HG03460 (cell line): Measurements from ENCODE around the gene EDDM13.
"Not testable (repeated sequence)": the region's sequence is repeated elsewhere in the genome, so short reads cannot be mapped to it uniquely, and the experiment has no call there.

Source experiments
- ATAC-seq: cut with Tn5 transposase; IDR thresholded peaks from one replicate; pipeline ENCODE4 v1.9.1; 2021; ENCODE audit not compliant: unreplicated experiment

Gene EDDM13

GRCh38 chr19:56321254-56321988 lies 48.9 kb downstream of the EDDM13 start:
- ATAC-seq: no peak

- no peak for ATAC-seq
Measured at GRCh38 chr19:56321989-56322440, 49.5 kb downstream of the EDDM13 start.

- no peak for ATAC-seq
Measured at GRCh38 chr19:56324436-56324835, 51.9 kb downstream of the EDDM13 start.

- no peak for ATAC-seq
Measured at GRCh38 chr19:56332695-56333094, 60.1 kb downstream of the EDDM13 start.

GRCh38 chr19:56333506-56333905 lies 61.0 kb downstream of the EDDM13 start:
- ATAC-seq: no peak

- ATAC-seq: not testable (repeated sequence)
Measured at GRCh38 chr19:56335371-56335770, 62.8 kb downstream of the EDDM13 start.

- not testable (repeated sequence) for ATAC-seq
Measured at GRCh38 chr19:56337077-56337476, 64.5 kb downstream of the EDDM13 start.

- not testable (repeated sequence) for ATAC-seq
Measured at GRCh38 chr19:56339031-56339430, 66.5 kb downstream of the EDDM13 start.

GRCh38 chr19:56341948-56342347 lies 69.4 kb downstream of the EDDM13 start:
- no peak for ATAC-seq

GRCh38 chr19:56347163-56347778 lies 74.7 kb downstream of the EDDM13 start:
- no peak for ATAC-seq

- ATAC-seq: no peak
Measured at GRCh38 chr19:56348289-56348877, 75.8 kb downstream of the EDDM13 start.

GRCh38 chr19:56350416-56351045 lies 78.0 kb downstream of the EDDM13 start:
- ATAC-seq: no peak

GRCh38 chr19:56351208-56351607 lies 78.7 kb downstream of the EDDM13 start:
- ATAC-seq: no peak

- ATAC-seq: no peak
Measured at GRCh38 chr19:56355517-56355916, 83.0 kb downstream of the EDDM13 start.

GRCh38 chr19:56356944-56357343 lies 84.4 kb downstream of the EDDM13 start:
- no peak for ATAC-seq
